ENCODE measurements around the gene DIAPH3.

The DIAPH3 gene

GRCh38 chr13:59780058-59780457 lies 383.7 kb downstream of the DIAPH3 start:
- in situ Hi-C loops (cut with HindIII; ENCODE audit: low pct_ligation_motif_present, low pct_unique_long_range_greater_than_20kb, low sequenced_read_pairs) = no loop called here
- DNase-seq = no peak

- in situ Hi-C loops (cut with HindIII; ENCODE audit: low pct_ligation_motif_present, low pct_unique_long_range_greater_than_20kb, low sequenced_read_pairs) = no loop called here
- DNase-seq = peak; percentile 39
Measured at GRCh38 chr13:59776924-59777690, 386.6 kb downstream of the DIAPH3 start.

- in situ Hi-C loops (cut with HindIII; ENCODE audit: low pct_ligation_motif_present, low pct_unique_long_range_greater_than_20kb, low sequenced_read_pairs) = no loop called here
Measured at GRCh38 chr13:59774491-59774971, 389.2 kb downstream of the DIAPH3 start.

GRCh38 chr13:59771272-59771671 lies 392.5 kb downstream of the DIAPH3 start:
- peak; percentile 9 for DNase-seq
- in situ Hi-C loops (cut with HindIII; ENCODE audit: low pct_ligation_motif_present, low pct_unique_long_range_greater_than_20kb, low sequenced_read_pairs) = no loop called here

More at GRCh38 chr13:59774491-59774971, 389.2 kb downstream of the DIAPH3 start:
- no peak for DNase-seq

GRCh38 chr13:59770451-59770850 lies 393.3 kb downstream of the DIAPH3 start:
- no peak for DNase-seq
- in situ Hi-C loops (cut with HindIII; ENCODE audit: low pct_ligation_motif_present, low pct_unique_long_range_greater_than_20kb, low sequenced_read_pairs) = no loop called here

GRCh38 chr13:59766236-59766635 lies 397.5 kb downstream of the DIAPH3 start:
- DNase-seq = no peak
- in situ Hi-C loops (cut with HindIII; ENCODE audit: low pct_ligation_motif_present, low pct_unique_long_range_greater_than_20kb, low sequenced_read_pairs) = no loop called here

- DNase-seq = no peak
- in situ Hi-C loops (cut with HindIII; ENCODE audit: low pct_ligation_motif_present, low pct_unique_long_range_greater_than_20kb, low sequenced_read_pairs) = no loop called here
Measured at GRCh38 chr13:59755632-59756290, 408.0 kb downstream of the DIAPH3 start.

- in situ Hi-C loops (cut with HindIII; ENCODE audit: low pct_ligation_motif_present, low pct_unique_long_range_greater_than_20kb, low sequenced_read_pairs) = no loop called here
- DNase-seq = no peak
Measured at GRCh38 chr13:59754411-59754810, 409.3 kb downstream of the DIAPH3 start.

GRCh38 chr13:59750860-59751259 lies 412.9 kb downstream of the DIAPH3 start:
- in situ Hi-C loops (cut with HindIII; ENCODE audit: low pct_ligation_motif_present, low pct_unique_long_range_greater_than_20kb, low sequenced_read_pairs) = no loop called here
- DNase-seq = no peak

- in situ Hi-C loops (cut with HindIII; ENCODE audit: low pct_ligation_motif_present, low pct_unique_long_range_greater_than_20kb, low sequenced_read_pairs) = no loop called here
- DNase-seq = no peak
Measured at GRCh38 chr13:59748046-59748445, 415.7 kb downstream of the DIAPH3 start.

GRCh38 chr13:59747529-59747928 lies 416.2 kb downstream of the DIAPH3 start:
- peak; percentile 2 for DNase-seq

GRCh38 chr13:59746291-59746962 lies 417.3 kb downstream of the DIAPH3 start:
- in situ Hi-C loops (cut with HindIII; ENCODE audit: low pct_ligation_motif_present, low pct_unique_long_range_greater_than_20kb, low sequenced_read_pairs) = no loop called here
- DNase-seq = no peak

More at GRCh38 chr13:59747529-59747928, 416.2 kb downstream of the DIAPH3 start:
- in situ Hi-C loops (cut with HindIII; ENCODE audit: low pct_ligation_motif_present, low pct_unique_long_range_greater_than_20kb, low sequenced_read_pairs) = no loop called here

GRCh38 chr13:59745392-59745788 lies 418.3 kb downstream of the DIAPH3 start:
- in situ Hi-C loops (cut with HindIII; ENCODE audit: low pct_ligation_motif_present, low pct_unique_long_range_greater_than_20kb, low sequenced_read_pairs) = no loop called here
- DNase-seq = peak; percentile 37

- in situ Hi-C loops (cut with HindIII; ENCODE audit: low pct_ligation_motif_present, low pct_unique_long_range_greater_than_20kb, low sequenced_read_pairs) = no loop called here
- DNase-seq = no peak
Measured at GRCh38 chr13:59744747-59745391, 418.9 kb downstream of the DIAPH3 start.

- in situ Hi-C loops (cut with HindIII; ENCODE audit: low pct_ligation_motif_present, low pct_unique_long_range_greater_than_20kb, low sequenced_read_pairs) = no loop called here
- no peak for DNase-seq
Measured at GRCh38 chr13:59743195-59743594, 420.5 kb downstream of the DIAPH3 start.

- no peak for DNase-seq
- in situ Hi-C loops (cut with HindIII; ENCODE audit: low pct_ligation_motif_present, low pct_unique_long_range_greater_than_20kb, low sequenced_read_pairs) = no loop called here
Measured at GRCh38 chr13:59742467-59742866, 421.3 kb downstream of the DIAPH3 start.

GRCh38 chr13:59738921-59739320 lies 424.8 kb downstream of the DIAPH3 start:
- DNase-seq = no peak
- in situ Hi-C loops (cut with HindIII; ENCODE audit: low pct_ligation_motif_present, low pct_unique_long_range_greater_than_20kb, low sequenced_read_pairs) = no loop called here

- in situ Hi-C loops (cut with HindIII; ENCODE audit: low pct_ligation_motif_present, low pct_unique_long_range_greater_than_20kb, low sequenced_read_pairs) = no loop called here
- no peak for DNase-seq
Measured at GRCh38 chr13:59734393-59734792, 429.3 kb downstream of the DIAPH3 start.

- no peak for DNase-seq
- in situ Hi-C loops (cut with HindIII; ENCODE audit: low pct_ligation_motif_present, low pct_unique_long_range_greater_than_20kb, low sequenced_read_pairs) = no loop called here
Measured at GRCh38 chr13:59733744-59734143, 430.0 kb downstream of the DIAPH3 start.
